Adrenal gland (tissue), 12 donors: ENCODE data around the gene EBF3. TPM values are rescaled to one million over a fixed set of nuclear protein-coding genes. Genes with fewer than 3 reads are reported as not detected.

Experiments
- DNase-seq, 7 donors: peaks; one replicate each; pipeline ENCODE4 v3.0.0-alpha.2; 2019 to 2020
- H3K27ac ChIP-seq, 5 donors: fragments of 200-600 bp; sonication (generic) in 4 of 5; 1 replicate in 3 of 5; 2 replicates in 2 of 5; pipeline versions ENCODE4 v1.5.1 to v1.8.0; 2016 to 2020; ENCODE audit warnings: mild to moderate bottlenecking in 1 of 5
- H3K27me3 ChIP-seq: fragments of 200-600 bp; 2 replicates; pipeline ENCODE4 v1.8.0; 2021
- H3K36me3 ChIP-seq, 2 donors: fragments of 200-600 bp; replicated peaks in 1 of 2; 1 replicate in 1 of 2; 2 replicates in 1 of 2; pipeline versions ENCODE4 v1.5.1 to v1.8.0; 2018 to 2022
- H3K4me1 ChIP-seq, 2 donors: fragments of 200-600 bp; replicated peaks in 1 of 2; 1 replicate in 1 of 2; 2 replicates in 1 of 2; pipeline versions ENCODE4 v1.5.1 to v1.8.0; 2018 to 2021
- H3K4me3 ChIP-seq, 4 donors: fragments of 200-600 bp; sonication (generic) in 3 of 4; one replicate each; pipeline ENCODE4 v1.5.1; 2016 to 2018
- H3K9me3 ChIP-seq, 3 donors: fragments of 200-600 bp; sonication (generic) in 1 of 3; replicated peaks in 1 of 3; 1 replicate in 2 of 3; 2 replicates in 1 of 3; pipeline versions ENCODE4 v1.5.1 to v1.8.0; 2016 to 2021
- POLR2A ChIP-seq, 2 donors: fragments of 450-650 bp; IDR thresholded peaks; one replicate each; pipeline ENCODE4 v1.6.1; 2017; ENCODE audit warnings: antibody characterized with exemption in 2 of 2, mild to moderate bottlenecking in 2 of 2, moderate library complexity in 1 of 2
- WGBS, 4 donors: extraction: QIAGEN DNeasy Blood & Tissue Kit in 2 of 4; methylation state at CpG; one replicate each; pipeline versions ENCODE4 v1.1.5 to v1.1.7; 2013 to 2017; 5-methylcytosine and 5-hydroxymethylcytosine counted together
- intact Hi-C, 2 donors: fragments of 100-400 bp; cut with DNase I; formaldehyde crosslinking; loops; one replicate each; pipeline versions ENCODE4 v1.14.1 to v1.15.0; 2022 to 2023
- polyA plus RNA-seq, 3 donors: library from polyadenylated mRNA; stranded (reverse); fragments of 200-250 nt in 2 of 3; fragments of 350-450 nt in 1 of 3; fragmentation: Illumina TruSeq in 1 of 3; extraction: RNeasy Lipid Tissue Mini Kit (QIAGEN cat#74804) in 1 of 3; gene quantifications; one replicate each; pipeline ENCODE4 v1.2.3, GENCODE V29; 2013 to 2014
- total RNA-seq, 9 donors: library from RNA; depleted of rRNA in 4 of 9; stranded (reverse); fragments of >200 nt in 4 of 9; fragments of 120-200 nt in 1 of 9; fragmentation: NEBNext Ultra II Directional in 1 of 9; extraction: Animal tissue kit (Norgen Biotek cat#: 25700) in 1 of 9; gene quantifications; one replicate each; pipeline versions ENCODE4 v1.1.0 to v1.2.4, GENCODE V29; 2013 to 2023
- TF ChIP-seq, protein P1 (sequence below), 6 experiments: fragments of 450-650 bp in 4 of 6; fragments of 200-600 bp in 2 of 6; sonication (generic) in 1 of 6; IDR thresholded peaks; 1 replicate in 5 of 6; 2 replicates in 1 of 6; pipeline versions ENCODE4 v1.5.1 to v1.8.0; 2016 to 2021; ENCODE audit warnings: antibody characterized with exemption in 6 of 6, mild to moderate bottlenecking in 2 of 6, moderate library complexity in 1 of 6
- donor health status: healthy with polysubstance abuse.
- donor health status: Bipolar disorder and iron deficiency.
- donor health status: DM: yes; HTN: yes; CAD: no.
- donor health status: DM: no; HTN: no; CAD: no.
- donor health status: DM: no; HTN: no; CAD: no.
- donor health status: DM: yes; HTN: yes; CAD: no.

EBF3 gene
- total and polyA plus RNA-seq, 12 donors = 0.12 to 2.2 (median 0.53) TPM; not detected in 1

DNA sequence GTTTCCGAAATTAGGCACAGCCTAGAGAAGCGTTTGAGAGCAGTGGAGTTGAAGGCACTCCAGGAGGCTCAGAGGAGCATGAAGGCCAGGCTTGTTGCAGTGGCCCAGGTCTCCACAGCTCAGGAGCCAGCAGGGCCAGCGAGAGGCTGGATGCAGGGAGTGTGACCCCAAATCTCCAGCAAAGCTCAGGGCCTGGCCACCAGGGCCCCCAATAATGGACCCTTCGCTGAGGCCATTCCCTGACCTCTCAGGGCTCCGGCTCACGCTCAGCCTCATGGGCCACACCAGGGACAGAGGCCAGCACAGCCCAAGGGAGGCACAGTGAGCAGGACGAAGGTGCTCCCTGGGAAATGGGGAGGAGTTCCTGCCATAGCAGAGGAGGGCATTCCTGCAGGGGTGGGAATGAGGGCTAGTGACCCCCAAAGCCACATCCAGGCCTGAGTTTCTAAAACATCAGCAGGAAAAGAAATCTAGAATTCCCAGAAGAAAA is 47.5 kb downstream of the EBF3 start:
- H3K4me1 ChIP-seq = no peaks in the 10 kb centered on the region
- no peak for DNase-seq
- no peak overlapping the region for H3K27ac ChIP-seq
- no peak for TF ChIP-seq POLR2A (IDR thresholded peaks at IDR 0.05)
- TF ChIP-seq, protein P1, sequence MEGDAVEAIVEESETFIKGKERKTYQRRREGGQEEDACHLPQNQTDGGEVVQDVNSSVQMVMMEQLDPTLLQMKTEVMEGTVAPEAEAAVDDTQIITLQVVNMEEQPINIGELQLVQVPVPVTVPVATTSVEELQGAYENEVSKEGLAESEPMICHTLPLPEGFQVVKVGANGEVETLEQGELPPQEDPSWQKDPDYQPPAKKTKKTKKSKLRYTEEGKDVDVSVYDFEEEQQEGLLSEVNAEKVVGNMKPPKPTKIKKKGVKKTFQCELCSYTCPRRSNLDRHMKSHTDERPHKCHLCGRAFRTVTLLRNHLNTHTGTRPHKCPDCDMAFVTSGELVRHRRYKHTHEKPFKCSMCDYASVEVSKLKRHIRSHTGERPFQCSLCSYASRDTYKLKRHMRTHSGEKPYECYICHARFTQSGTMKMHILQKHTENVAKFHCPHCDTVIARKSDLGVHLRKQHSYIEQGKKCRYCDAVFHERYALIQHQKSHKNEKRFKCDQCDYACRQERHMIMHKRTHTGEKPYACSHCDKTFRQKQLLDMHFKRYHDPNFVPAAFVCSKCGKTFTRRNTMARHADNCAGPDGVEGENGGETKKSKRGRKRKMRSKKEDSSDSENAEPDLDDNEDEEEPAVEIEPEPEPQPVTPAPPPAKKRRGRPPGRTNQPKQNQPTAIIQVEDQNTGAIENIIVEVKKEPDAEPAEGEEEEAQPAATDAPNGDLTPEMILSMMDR (IDR thresholded peaks at IDR 0.05) = no peak
- H3K4me3 ChIP-seq = no peak overlapping the region
- no peaks in the 10 kb centered on the region for H3K9me3 ChIP-seq
- 50 to 91% (median 85%) methylated on average over 2 to 7 of the region's 7 CpGs for WGBS, 4 donors
- intact Hi-C loops = no loop called here
- no peaks in the 10 kb centered on the region for H3K36me3 ChIP-seq
- H3K27me3 ChIP-seq = no peaks in the 10 kb centered on the region

DNA sequence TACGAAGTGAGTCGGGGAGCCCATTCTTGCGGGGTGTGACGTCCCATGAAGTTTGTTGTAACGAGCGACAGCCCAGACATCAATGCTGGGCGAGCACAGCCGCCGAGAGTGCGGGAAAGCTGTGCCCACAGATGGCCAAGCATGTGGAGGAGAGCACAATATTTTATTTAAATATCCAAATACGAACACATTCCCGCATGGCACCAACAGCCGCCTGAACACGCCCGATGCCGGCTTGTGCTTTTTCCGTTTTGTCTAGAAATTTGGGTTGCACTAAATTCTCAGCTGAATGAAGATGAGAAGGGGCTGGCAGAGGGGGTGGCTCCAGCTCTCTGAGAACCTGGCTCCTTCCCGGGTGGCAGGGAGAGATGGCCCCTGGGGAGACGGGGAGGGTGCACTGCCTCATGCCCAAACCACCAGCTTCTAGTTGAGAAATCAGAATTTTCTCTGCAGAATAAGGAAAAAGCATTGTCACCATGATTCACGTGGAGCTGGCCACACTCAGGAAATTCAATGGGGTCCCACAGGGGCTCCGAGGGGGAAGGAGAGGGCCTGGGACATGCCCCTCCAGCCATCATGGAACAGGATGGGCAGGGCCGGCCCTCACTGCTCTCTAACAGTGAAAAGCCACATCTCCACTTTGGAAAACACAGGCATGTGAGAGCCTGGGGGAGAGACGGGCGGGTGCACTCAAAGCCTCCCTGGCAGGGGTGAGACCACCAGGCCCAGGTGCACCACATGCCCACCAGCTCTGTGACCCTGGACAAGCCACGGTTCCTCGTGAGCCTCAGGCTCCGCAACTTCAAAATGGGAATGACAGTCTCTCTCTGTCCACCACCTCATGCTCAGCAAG is 48.3 kb downstream of the EBF3 start:
- Histone ChIP-seq H3K27ac (no peak overlapping the region), H3K4me1 (no peaks in the 10 kb centered on the region), H3K36me3 (no peaks in the 10 kb centered on the region), H3K9me3 (no peaks in the 10 kb centered on the region), H3K27me3 (no peaks in the 10 kb centered on the region), H3K4me3 (no peak overlapping the region)
- intact Hi-C loops = no loop called here
- TF ChIP-seq, protein P1 (IDR thresholded peaks at IDR 0.05) = no peak
- no peak for TF ChIP-seq POLR2A (IDR thresholded peaks at IDR 0.05)
- 83 to 86% (median 85%) methylated on average over 24 to 27 of the region's 27 CpGs for WGBS, 4 donors
- no peak for DNase-seq

DNA sequence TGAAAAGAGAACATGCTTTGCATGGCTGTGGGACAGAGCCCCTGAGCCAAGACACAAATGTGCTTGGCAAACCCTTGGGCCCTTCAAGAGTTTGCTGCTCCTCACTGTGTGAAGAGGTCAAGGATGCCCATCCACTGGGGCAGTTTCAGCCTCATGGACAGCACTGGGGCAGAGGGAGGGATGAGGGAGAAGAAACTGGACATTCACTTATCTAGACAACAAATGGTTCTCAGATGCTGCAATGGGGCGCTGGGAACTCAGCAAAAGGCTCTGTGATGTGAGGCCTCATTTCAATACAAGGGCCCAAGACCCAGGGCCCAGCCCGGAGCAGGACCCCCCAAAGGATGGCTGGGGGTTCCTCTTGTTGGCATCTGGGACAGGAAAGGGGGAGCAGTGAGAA is 49.1 kb downstream of the EBF3 start:
- Histone ChIP-seq H3K27ac (no peak overlapping the region), H3K36me3 (no peaks in the 10 kb centered on the region), H3K9me3 (no peaks in the 10 kb centered on the region), H3K4me1 (no peaks in the 10 kb centered on the region), H3K4me3 (no peak overlapping the region), H3K27me3 (no peaks in the 10 kb centered on the region)
- TF ChIP-seq, protein P1 (IDR thresholded peaks at IDR 0.05) = no peak
- no peak for TF ChIP-seq POLR2A (IDR thresholded peaks at IDR 0.05)
- DNase-seq = no peak
- intact Hi-C loops = no loop called here
- WGBS, 4 donors = 53 to 95% (median 70%) methylated on average over 2 of the region's 2 CpGs

DNA sequence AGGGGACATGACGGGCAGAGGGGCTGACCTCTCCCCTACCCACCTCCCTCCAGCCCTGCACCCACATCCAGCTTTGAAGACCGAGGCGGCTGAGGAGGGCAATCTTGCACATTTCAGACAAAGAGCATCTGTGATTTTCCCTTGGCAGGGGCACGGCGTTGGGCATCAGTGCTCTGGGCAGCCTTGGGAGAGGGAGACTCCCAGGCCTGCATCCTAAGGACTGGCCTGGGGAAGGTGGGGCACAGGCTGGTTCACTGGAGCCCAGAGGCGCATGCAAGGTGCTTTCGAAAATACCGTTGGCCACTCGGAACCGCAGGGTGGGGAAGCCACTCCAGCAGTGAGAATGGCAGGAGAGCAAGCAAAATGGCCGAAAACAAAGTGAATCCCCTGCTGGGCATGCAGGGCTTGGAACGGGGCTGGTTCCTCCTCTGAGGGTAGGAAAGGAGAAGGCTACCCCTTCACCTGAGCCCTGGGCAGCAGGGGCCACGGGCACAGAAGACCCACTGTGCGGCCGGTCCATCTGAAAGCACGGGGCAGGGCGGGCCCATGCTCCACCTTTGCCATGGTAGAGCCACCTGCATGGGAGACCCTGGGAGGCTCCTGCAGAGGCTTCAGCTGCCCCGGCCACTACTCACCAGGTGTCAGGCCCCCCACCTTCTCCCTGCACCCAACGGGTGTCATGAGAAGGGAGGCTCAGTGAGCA is 49.8 kb downstream of the EBF3 start:
- H3K27me3 ChIP-seq = no peaks in the 10 kb centered on the region
- DNase-seq = no peak

More for the DNA sequence above, 49.8 kb downstream of the EBF3 start:
- no peaks in the 10 kb centered on the region for H3K9me3 ChIP-seq
- no peak overlapping the region for H3K4me3 ChIP-seq
- intact Hi-C loops = no loop called here
- no peaks in the 10 kb centered on the region for H3K4me1 ChIP-seq
- WGBS, 4 donors = 85 to 90% (median 89%) methylated on average over 12 to 19 of the region's 19 CpGs
- TF ChIP-seq, protein P1 (IDR thresholded peaks at IDR 0.05) = no peak
- TF ChIP-seq POLR2A (IDR thresholded peaks at IDR 0.05) = no peak
- no peaks in the 10 kb centered on the region for H3K36me3 ChIP-seq
- no peak overlapping the region for H3K27ac ChIP-seq
